HepG2 (cell line): Measurements from ENCODE around the gene IMPDH2. TPM values are rescaled to one million over a fixed set of nuclear protein-coding genes. Genes with fewer than 3 reads are reported as not detected.

Experiments used
- ATAC-seq: fragments of 200-7000 bp; cut with Tn5 transposase; 3 replicates; pipeline ENCODE4 v1.9.1; 2020; ENCODE audit warnings: mild to moderate bottlenecking, moderate library complexity
- BruUV-seq: library from RNA; stranded (reverse); fragments of 400-500 nt; replicated peaks from 2 replicates; lab custom pipeline; 2021; lab: Mats Ljungman, UMichigan
- CTCF ChIA-PET: fragments of 300-600 bp; formaldehyde crosslinking; extraction: SDS; loops from one replicate; lab custom pipeline; 2021; ENCODE audit warnings: low total read pairs, inconsistent platforms, low intra/inter-chr PET ratio; lab: Yijun Ruan, JAX
- POLR2A ChIA-PET: fragments of 350-600 bp; sonication (Branson Sonifier 250); formaldehyde crosslinking; loops from one replicate; lab custom pipeline; 2020; ENCODE audit warnings: antibody characterized with exemption, inconsistent platforms; lab: Yijun Ruan, JAX
- DNase-seq: peaks from one replicate; pipeline ENCODE4 v3.0.0-alpha.2; 2015; ENCODE audit warnings: low spot score
- FAIRE-seq: peaks from 3 replicates; lab custom pipeline; 2011; peaks lifted over from hg19 to GRCh38; lab: Jason Lieb, UNC
- H2AFZ ChIP-seq: one replicate; pipeline ENCODE4 v1.6.1; 2011; ENCODE audit warnings: low read length, inconsistent platforms
- H3K27ac ChIP-seq: fragments of 300-600 bp; 3 replicates; pipeline ENCODE4 v1.8.0; 2011; ENCODE audit warnings: mixed run types, mild to moderate bottlenecking, mixed read lengths, low read length, inconsistent platforms; ENCODE audit not compliant: insufficient read depth; ENCODE audit errors: extremely low read length
- H3K27me3 ChIP-seq, 2 experiments: fragments of 200-600 bp in 1 of 2; 2 replicates in 1 of 2; 3 replicates in 1 of 2; pipeline versions ENCODE4 v1.6.0 to v1.8.0; 2011; ENCODE audit warnings: low read length in 2 of 2, mild to moderate bottlenecking in 2 of 2, moderate library complexity in 2 of 2, inconsistent platforms in 1 of 2; ENCODE audit not compliant: insufficient read depth in 2 of 2, control insufficient read depth in 1 of 2
- H3K36me3 ChIP-seq, 2 experiments: fragments of 200-600 bp in 1 of 2; replicated peaks in 1 of 2; 2 replicates in 1 of 2; 3 replicates in 1 of 2; pipeline versions ENCODE4 v1.5.1 to v1.8.0; 2011; ENCODE audit warnings: low read length in 2 of 2, inconsistent platforms in 1 of 2; ENCODE audit not compliant: insufficient read depth in 2 of 2, control insufficient read depth in 1 of 2
- H3K4me1 ChIP-seq: 2 replicates; pipeline ENCODE4 v1.5.1; 2012; ENCODE audit warnings: low read length, inconsistent platforms; ENCODE audit not compliant: insufficient read depth
- H3K4me2 ChIP-seq: 2 replicates; pipeline ENCODE4 v1.6.0; 2011; ENCODE audit warnings: low read depth, low read length, inconsistent platforms
- H3K4me3 ChIP-seq, 3 experiments: fragments of 200-600 bp in 1 of 3; sonication (generic), shearing (Covaris generic) in 1 of 3; replicated peaks in 1 of 3; 2 replicates each; pipeline ENCODE4 v1.5.1; 2011 to 2016; ENCODE audit warnings: low read length in 3 of 3, inconsistent platforms in 2 of 3, low read depth in 2 of 3, mild to moderate bottlenecking in 2 of 3, control low read depth in 1 of 3, mixed read lengths in 1 of 3; ENCODE audit not compliant: insufficient read depth in 1 of 3
- H3K79me2 ChIP-seq: one replicate; pipeline ENCODE4 v1.6.1; 2011; ENCODE audit warnings: low read length, inconsistent platforms; ENCODE audit not compliant: insufficient read depth
- H3K9ac ChIP-seq: 2 replicates; pipeline ENCODE4 v1.6.0; 2011; ENCODE audit warnings: mild to moderate bottlenecking, low read depth, low read length, inconsistent platforms; ENCODE audit not compliant: insufficient read depth
- H3K9me3 ChIP-seq: 2 replicates; pipeline ENCODE4 v1.5.1; 2012; ENCODE audit warnings: mild to moderate bottlenecking, low read length
- H4K20me1 ChIP-seq: 2 replicates; pipeline ENCODE4 v1.6.0; 2011; ENCODE audit warnings: inconsistent platforms, mild to moderate bottlenecking, low read length, moderate library complexity; ENCODE audit not compliant: insufficient read depth
- HES4 ChIP-seq: sonication (generic); formaldehyde crosslinking; IDR thresholded peaks from 2 replicates; pipeline ENCODE4 v1.9.0; 2021; ENCODE audit warnings: mild to moderate bottlenecking, missing genetic modification reagents, borderline replicate concordance
- KLF16 ChIP-seq, 2 experiments: sonication (generic) in 1 of 2; formaldehyde crosslinking in 1 of 2; IDR thresholded peaks; 2 replicates each; pipeline versions ENCODE4 v1.6.1 to v1.8.0; 2016 to 2023; ENCODE audit warnings: missing genetic modification reagents in 2 of 2, missing compliant biosample characterization in 1 of 2
- NR2F2 ChIP-seq: IDR thresholded peaks from 2 replicates; pipeline ENCODE4 v1.6.1; 2012; ENCODE audit warnings: low read depth, inconsistent platforms, borderline replicate concordance
- SOX13 ChIP-seq, 3 experiments: fragments of 450-650 bp in 1 of 3; sonication (generic) in 1 of 3; formaldehyde crosslinking in 1 of 3; IDR thresholded peaks in 2 of 3; conservative IDR thresholded peaks in 1 of 3; 2 replicates each; pipeline versions ENCODE4 v1.5.0 to v1.6.1; 2016 to 2020; ENCODE audit warnings: antibody characterized with exemption in 1 of 3, mild to moderate bottlenecking in 1 of 3, missing compliant biosample characterization in 1 of 3, missing genetic modification reagents in 1 of 3, moderate library complexity in 1 of 3
- SP5 ChIP-seq: IDR thresholded peaks from 2 replicates; pipeline ENCODE4 v1.6.1; 2016; ENCODE audit warnings: low read depth, borderline replicate concordance
- XBP1 ChIP-seq: sonication (generic); formaldehyde crosslinking; IDR thresholded peaks from 2 replicates; pipeline ENCODE4 v1.5.0; 2020; ENCODE audit warnings: missing genetic modification reagents
- ZBTB38 ChIP-seq: sonication (generic); formaldehyde crosslinking; IDR thresholded peaks from 2 replicates; pipeline ENCODE4 v1.5.1; 2020; ENCODE audit warnings: mild to moderate bottlenecking, missing genetic modification reagents
- WGBS: methylation state at CpG from one replicate; pipeline ENCODE4 v1.1.6; 2017; ENCODE audit warnings: low lambda C conversion rate; 5-methylcytosine and 5-hydroxymethylcytosine counted together
- in situ Hi-C: cut with HindIII; loops from 2 replicates; pipeline ENCODE4 v1.10.0; 2017; ENCODE audit warnings: low pct_unique_long_range_greater_than_20kb; ENCODE audit not compliant: extremely low pct_ligation_motif_present
- intact Hi-C: fragments of 100-400 bp; cut with micrococcal nuclease; formaldehyde crosslinking; loops from one replicate; pipeline ENCODE4 v1.10.0; 2022; ENCODE audit not compliant: unreplicated experiment
- polyA plus RNA-seq, 8 experiments: library from polyadenylated mRNA; depleted of rRNA in 3 of 8; stranded (reverse) in 7 of 8; unstranded in 1 of 8; fragments of >200 nt; fragmentation: Illumina TruSeq in 4 of 8; extraction: Trizol in 4 of 8; gene quantifications; 2 replicates each; pipeline versions ENCODE4 v1.2.1 to v1.2.3, GENCODE V29; 2011 to 2016; ENCODE audit warnings: low read depth in 4 of 8, missing spikeins in 1 of 8, mixed read lengths in 1 of 8; ENCODE audit not compliant: insufficient read depth in 1 of 8
- total RNA-seq, 5 experiments: library from RNA; depleted of rRNA; stranded (reverse); fragments of >200 nt; fragmentation: Illumina TruSeq; extraction: Trizol; gene quantifications; 2 replicates each; pipeline ENCODE4 v1.2.3, GENCODE V29; 2016; ENCODE audit warnings: low read depth in 1 of 5
- TF ChIP-seq, protein P1 (sequence below): sonication (generic); formaldehyde crosslinking; IDR thresholded peaks from 2 replicates; pipeline ENCODE4 v1.9.0; 2022; ENCODE audit warnings: missing genetic modification reagents, mild to moderate bottlenecking, borderline replicate concordance

IMPDH2 gene
- total and polyA plus RNA-seq, 2 of the 13 experiments (the other 11 are each of a cell fraction or from before 2014, with no cell fraction given), result 248 to 260 TPM

DNA sequence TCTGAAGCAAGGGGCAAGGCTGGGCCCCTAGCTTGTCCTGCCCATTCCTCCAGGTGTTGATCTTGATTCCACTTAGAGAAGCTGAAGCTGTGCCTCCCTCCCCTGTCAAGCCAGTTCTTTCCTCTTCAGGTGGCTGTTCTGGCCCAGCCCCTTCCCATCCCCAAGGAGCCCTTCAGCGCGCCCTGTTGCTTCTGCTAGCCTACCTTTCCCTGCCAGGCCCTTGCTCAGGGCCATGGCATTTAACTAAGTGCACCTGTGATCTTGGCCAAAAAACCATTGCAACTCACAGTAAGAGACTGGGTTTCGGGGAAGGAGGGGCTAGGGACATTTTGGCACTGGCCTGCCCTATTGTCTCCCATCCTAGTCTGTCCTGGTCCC lies 23.9 kb downstream of the IMPDH2 start:
- POLR2A ChIA-PET, result interaction anchor here (0.7 to 12.8 kb wide), 3 partner anchors 17 to 88 kb away, joined by 3 to 280 read pairs (median 42); partner anchors contain the start of genes DALRD3, NDUFAF3 and QRICH1
- Histone ChIP-seq H3K36me3 (no peaks in the 10 kb centered on the region), H3K4me2 (peak overlapping the region; percentile 57; the same call in 1 of the 2 replicates), H3K9ac (no peak overlapping the region), H2AFZ (no peak overlapping the region), H3K4me1 (peaks cover 75% of the 10 kb centered on the region), H3K4me3 (peak overlapping the region in 1 of 3 experiments; percentile 32; a peak in 1 of 6 replicates), H4K20me1 (peaks cover 8% of the 10 kb centered on the region), H3K9me3 (no peaks in the 10 kb centered on the region), H3K27ac (no peak overlapping the region), H3K27me3 (no peaks in the 10 kb centered on the region), H3K79me2 (peaks cover 20% of the 10 kb centered on the region)
- FAIRE-seq (no peak), DNase-seq (no peak), ATAC-seq (no peak)
- TF ChIP-seq, protein P1, sequence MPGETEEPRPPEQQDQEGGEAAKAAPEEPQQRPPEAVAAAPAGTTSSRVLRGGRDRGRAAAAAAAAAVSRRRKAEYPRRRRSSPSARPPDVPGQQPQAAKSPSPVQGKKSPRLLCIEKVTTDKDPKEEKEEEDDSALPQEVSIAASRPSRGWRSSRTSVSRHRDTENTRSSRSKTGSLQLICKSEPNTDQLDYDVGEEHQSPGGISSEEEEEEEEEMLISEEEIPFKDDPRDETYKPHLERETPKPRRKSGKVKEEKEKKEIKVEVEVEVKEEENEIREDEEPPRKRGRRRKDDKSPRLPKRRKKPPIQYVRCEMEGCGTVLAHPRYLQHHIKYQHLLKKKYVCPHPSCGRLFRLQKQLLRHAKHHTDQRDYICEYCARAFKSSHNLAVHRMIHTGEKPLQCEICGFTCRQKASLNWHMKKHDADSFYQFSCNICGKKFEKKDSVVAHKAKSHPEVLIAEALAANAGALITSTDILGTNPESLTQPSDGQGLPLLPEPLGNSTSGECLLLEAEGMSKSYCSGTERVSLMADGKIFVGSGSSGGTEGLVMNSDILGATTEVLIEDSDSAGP (CRISPR knock-in tag), result 0 out of 2 replicates have a peak, but pooled peaks have one; percentile 10
- no peak for TF ChIP-seq HES4
- 96% methylated on average over 3 of the region's 3 CpGs for WGBS
- no TSS peak for BruUV-seq
- CTCF ChIA-PET, result no interaction called here
- intact Hi-C loops, result no loop called here
- in situ Hi-C loops, result no loop called here

DNA sequence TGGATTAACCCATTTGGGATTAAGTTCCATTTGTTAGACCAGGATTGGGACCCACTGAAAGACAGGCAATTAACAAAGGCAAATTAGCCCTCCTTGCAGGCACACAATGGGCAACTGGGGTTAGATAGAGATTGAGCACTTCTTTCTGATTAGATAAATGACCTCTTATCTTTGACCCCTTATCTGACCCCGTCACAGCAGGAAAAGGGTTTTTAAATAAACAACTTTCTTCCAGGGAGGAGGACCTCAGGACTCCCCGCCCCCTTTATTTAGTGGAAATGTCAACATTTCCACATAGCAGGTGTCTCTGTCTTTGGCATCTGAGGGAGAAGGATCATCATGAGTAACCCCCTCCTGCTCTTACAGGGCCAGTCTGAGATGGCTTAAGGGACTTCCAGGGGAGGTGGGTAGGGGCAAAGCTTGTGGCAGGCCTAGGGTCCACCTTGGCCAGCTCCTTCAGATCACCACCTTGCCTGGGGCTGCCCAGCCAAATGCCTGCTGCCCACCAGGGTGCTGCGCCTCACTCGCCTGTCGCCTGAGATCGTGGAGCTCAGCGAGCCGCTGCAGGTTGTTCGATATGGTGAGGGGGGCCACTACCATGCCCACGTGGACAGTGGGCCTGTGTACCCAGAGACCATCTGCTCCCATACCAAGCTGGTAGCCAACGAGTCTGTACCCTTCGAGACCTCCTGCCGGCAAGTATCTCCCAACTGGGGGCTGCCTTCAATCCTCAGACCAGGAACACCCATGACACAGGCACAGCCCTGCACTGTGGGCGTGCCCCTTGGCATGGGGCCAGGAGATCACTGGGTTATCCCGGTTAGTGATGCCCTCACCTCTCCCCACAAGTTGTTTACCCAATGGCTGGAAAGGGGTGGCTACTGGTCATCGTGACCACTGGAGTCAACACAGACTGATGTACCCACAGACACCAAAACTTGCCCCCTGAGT lies 24.6 kb downstream of the IMPDH2 start:
- intact Hi-C loops, result no loop called here
- no peak overlapping the region for H3K27ac ChIP-seq
- DNase-seq (peak; percentile 48), FAIRE-seq (peak; percentile 8), ATAC-seq (no peak)
- H3K4me1 ChIP-seq, result peaks cover 81% of the 10 kb centered on the region
- BruUV-seq, result no TSS peak
- peaks cover 8% of the 10 kb centered on the region for H4K20me1 ChIP-seq
- no peaks in the 10 kb centered on the region for H3K9me3 ChIP-seq
- H3K27me3 ChIP-seq, result no peaks in the 10 kb centered on the region
- H3K4me3 ChIP-seq, result peak overlapping the region in 1 of 3 experiments; percentile 32; a peak in 1 of 6 replicates
- no peak overlapping the region for H2AFZ ChIP-seq
- no peak overlapping the region for H3K9ac ChIP-seq
- in situ Hi-C loops, result no loop called here
- ChIA-PET CTCF (no interaction called here), POLR2A (interaction anchor here (0.7 to 12.8 kb wide), 3 partner anchors 17 to 89 kb away, joined by 3 to 280 read pairs (median 42); partner anchors contain the start of genes DALRD3, NDUFAF3 and QRICH1)
- H3K36me3 ChIP-seq, result no peaks in the 10 kb centered on the region
- 3% methylated on average over 5 of the region's 16 CpGs for WGBS
- peak overlapping the region; percentile 57; the same call in 1 of the 2 replicates for H3K4me2 ChIP-seq
- peaks cover 18% of the 10 kb centered on the region for H3K79me2 ChIP-seq
- TF ChIP-seq ZBTB38 (CRISPR knock-in tag) (peak; percentile 64), XBP1 (CRISPR knock-in tag) (no peak), KLF16 (CRISPR knock-in tag; IDR thresholded peaks at IDR 0.05) (0 out of 4 replicates have a peak, but pooled peaks of 1 of the 2 experiments have one; percentile 16), SOX13 (IDR thresholded peaks at IDR 0.05) (no peak), SOX13 (CRISPR knock-in tag; conservative IDR thresholded peaks at IDR 0.05 in 1 of 2, IDR thresholded peaks at IDR 0.05 in 1 of 2) (peak in 1 of 2 experiments; percentile 39; a peak in 1 of 4 replicates), NR2F2 (peak; percentile 67; the same call in 1 of the 2 replicates), SP5 (CRISPR knock-in tag) (peak; percentile 66; the same call in 1 of the 2 replicates)
- TF ChIP-seq, protein P1 (CRISPR knock-in tag), result 0 out of 2 replicates have a peak, but pooled peaks have one; percentile 12
